SK-N-SH treated with all-trans-retinoic acid at 6 μM for 48 hours (cell line): ENCODE measurements around the gene CNTFR.

Source experiments
- ATAC-seq: fragments of 200-7000 bp; cut with Tn5 transposase; 3 replicates; pipeline ENCODE4 v1.9.1; 2020; ENCODE audit warnings: mild to moderate bottlenecking, moderate library complexity
- ARNTL ChIP-seq: fragments of 450-650 bp; formaldehyde crosslinking; IDR thresholded peaks from 2 replicates; pipeline ENCODE4 v1.5.0; 2020; ENCODE audit warnings: low read depth, mild to moderate bottlenecking, moderate library complexity, borderline replicate concordance
- CREB5 ChIP-seq: fragments of 250-450 bp; sonication (Bioruptor Pico); IDR thresholded peaks from 2 replicates; pipeline ENCODE4 v1.5.1; 2020; ENCODE audit warnings: low read depth, mild to moderate bottlenecking, moderate library complexity
- CSDC2 ChIP-seq: fragments of 250-450 bp; sonication (Bioruptor Pico); IDR thresholded peaks from 2 replicates; pipeline ENCODE4 v1.5.0; 2020; ENCODE audit warnings: mild to moderate bottlenecking, moderate library complexity
- ESRRG ChIP-seq: fragments of 250-450 bp; sonication (Bioruptor Pico); IDR thresholded peaks from 2 replicates; pipeline ENCODE4 v1.6.1; 2021; ENCODE audit warnings: mild to moderate bottlenecking
- GLIS3 ChIP-seq: fragments of 250-450 bp; sonication (Bioruptor Pico); IDR thresholded peaks from 2 replicates; pipeline ENCODE4 v1.5.0; 2020; ENCODE audit warnings: mild to moderate bottlenecking, moderate library complexity
- OSR1 ChIP-seq: fragments of 250-450 bp; sonication (Bioruptor Pico); IDR thresholded peaks from 2 replicates; pipeline ENCODE4 v1.8.0; 2022; ENCODE audit warnings: moderate library complexity, mild to moderate bottlenecking, inconsistent platforms
- PATZ1 ChIP-seq: fragments of 250-450 bp; sonication (Bioruptor Pico); IDR thresholded peaks from 2 replicates; pipeline ENCODE4 v1.8.0; 2020; ENCODE audit warnings: mild to moderate bottlenecking, moderate library complexity, borderline replicate concordance
- PPARA ChIP-seq: fragments of 250-450 bp; sonication (Bioruptor Pico); IDR thresholded peaks from 2 replicates; pipeline ENCODE4 v1.5.0; 2020; ENCODE audit warnings: mild to moderate bottlenecking, borderline replicate concordance
- RARB ChIP-seq: fragments of 250-450 bp; sonication (Bioruptor Pico); IDR thresholded peaks from 2 replicates; pipeline ENCODE4 v1.8.0; 2021; ENCODE audit warnings: mild to moderate bottlenecking, moderate library complexity
- SNAI2 ChIP-seq: fragments of 250-450 bp; sonication (Bioruptor Pico); IDR thresholded peaks from 2 replicates; pipeline ENCODE4 v1.5.0; 2020; ENCODE audit warnings: mild to moderate bottlenecking, moderate library complexity
- TSHZ2 ChIP-seq: fragments of 250-450 bp; sonication (Bioruptor Pico); IDR thresholded peaks from 2 replicates; pipeline ENCODE4 v1.5.0; 2020; ENCODE audit warnings: mild to moderate bottlenecking, moderate library complexity
- ZC3H10 ChIP-seq: fragments of 250-450 bp; sonication (Bioruptor Pico); IDR thresholded peaks from 2 replicates; pipeline ENCODE4 v1.5.1; 2021; ENCODE audit warnings: mild to moderate bottlenecking, moderate library complexity
- ZFP30 ChIP-seq: fragments of 450-650 bp; formaldehyde crosslinking; IDR thresholded peaks from 2 replicates; pipeline ENCODE4 v1.5.0; 2022; ENCODE audit warnings: mild to moderate bottlenecking, moderate library complexity
- ZNF565 ChIP-seq: fragments of 450-650 bp; formaldehyde crosslinking; conservative IDR thresholded peaks from 2 replicates; pipeline ENCODE4 v1.5.0; 2020; ENCODE audit warnings: low read depth, mild to moderate bottlenecking, moderate library complexity
- ZNF70 ChIP-seq: fragments of 450-650 bp; formaldehyde crosslinking; IDR thresholded peaks from 2 replicates; pipeline ENCODE4 v1.5.0; 2020; ENCODE audit warnings: mild to moderate bottlenecking, moderate library complexity
- ZNF8 ChIP-seq: fragments of 450-650 bp; formaldehyde crosslinking; IDR thresholded peaks from 2 replicates; pipeline ENCODE4 v1.5.0; 2020; ENCODE audit warnings: mild to moderate bottlenecking, moderate library complexity
- TF ChIP-seq, protein P1 (sequence below): fragments of 250-450 bp; sonication (Bioruptor Pico); IDR thresholded peaks from 2 replicates; pipeline ENCODE4 v1.8.0; 2021; ENCODE audit warnings: low read depth, mild to moderate bottlenecking, moderate library complexity, borderline replicate concordance
- TF ChIP-seq, protein P2 (sequence below): fragments of 250-450 bp; sonication (Bioruptor Pico); IDR thresholded peaks from 2 replicates; pipeline ENCODE4 v1.5.1; 2021; ENCODE audit warnings: mild to moderate bottlenecking, moderate library complexity

Gene CNTFR

GRCh38 chr9:34502891-34503290, 86.6 kb downstream of the CNTFR start:
- no peak for ATAC-seq
- no peak for TF ChIP-seq ZNF8
- TF ChIP-seq ZNF565 (CRISPR knock-in tag), result no peak
- TF ChIP-seq ESRRG (CRISPR knock-in tag), result no peak
- TF ChIP-seq ZC3H10 (CRISPR knock-in tag), result no peak
- no peak for TF ChIP-seq OSR1 (CRISPR knock-in tag)
- no peak for TF ChIP-seq CSDC2 (CRISPR knock-in tag)
- no peak for TF ChIP-seq TSHZ2
- TF ChIP-seq, protein P1, sequence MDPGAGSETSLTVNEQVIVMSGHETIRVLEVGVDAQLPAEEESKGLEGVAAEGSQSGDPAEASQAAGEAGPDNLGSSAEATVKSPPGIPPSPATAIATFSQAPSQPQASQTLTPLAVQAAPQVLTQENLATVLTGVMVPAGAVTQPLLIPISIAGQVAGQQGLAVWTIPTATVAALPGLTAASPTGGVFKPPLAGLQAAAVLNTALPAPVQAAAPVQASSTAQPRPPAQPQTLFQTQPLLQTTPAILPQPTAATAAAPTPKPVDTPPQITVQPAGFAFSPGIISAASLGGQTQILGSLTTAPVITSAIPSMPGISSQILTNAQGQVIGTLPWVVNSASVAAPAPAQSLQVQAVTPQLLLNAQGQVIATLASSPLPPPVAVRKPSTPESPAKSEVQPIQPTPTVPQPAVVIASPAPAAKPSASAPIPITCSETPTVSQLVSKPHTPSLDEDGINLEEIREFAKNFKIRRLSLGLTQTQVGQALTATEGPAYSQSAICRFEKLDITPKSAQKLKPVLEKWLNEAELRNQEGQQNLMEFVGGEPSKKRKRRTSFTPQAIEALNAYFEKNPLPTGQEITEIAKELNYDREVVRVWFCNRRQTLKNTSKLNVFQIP (CRISPR knock-in tag), result no peak
- no peak for TF ChIP-seq RARB (CRISPR knock-in tag)
- TF ChIP-seq, protein P2, sequence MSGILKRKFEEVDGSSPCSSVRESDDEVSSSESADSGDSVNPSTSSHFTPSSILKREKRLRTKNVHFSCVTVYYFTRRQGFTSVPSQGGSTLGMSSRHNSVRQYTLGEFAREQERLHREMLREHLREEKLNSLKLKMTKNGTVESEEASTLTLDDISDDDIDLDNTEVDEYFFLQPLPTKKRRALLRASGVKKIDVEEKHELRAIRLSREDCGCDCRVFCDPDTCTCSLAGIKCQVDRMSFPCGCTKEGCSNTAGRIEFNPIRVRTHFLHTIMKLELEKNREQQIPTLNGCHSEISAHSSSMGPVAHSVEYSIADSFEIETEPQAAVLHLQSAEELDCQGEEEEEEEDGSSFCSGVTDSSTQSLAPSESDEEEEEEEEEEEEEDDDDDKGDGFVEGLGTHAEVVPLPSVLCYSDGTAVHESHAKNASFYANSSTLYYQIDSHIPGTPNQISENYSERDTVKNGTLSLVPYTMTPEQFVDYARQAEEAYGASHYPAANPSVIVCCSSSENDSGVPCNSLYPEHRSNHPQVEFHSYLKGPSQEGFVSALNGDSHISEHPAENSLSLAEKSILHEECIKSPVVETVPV (CRISPR knock-in tag), result no peak
- TF ChIP-seq ZNF70 (CRISPR knock-in tag), result no peak
- TF ChIP-seq ARNTL (CRISPR knock-in tag), result no peak
- TF ChIP-seq ZFP30 (CRISPR knock-in tag), result no peak
- no peak for TF ChIP-seq SNAI2 (CRISPR knock-in tag)

GRCh38 chr9:34502471-34502870, 87.1 kb downstream of the CNTFR start:
- TF ChIP-seq SNAI2 (CRISPR knock-in tag), result no peak
- no peak for TF ChIP-seq ZC3H10 (CRISPR knock-in tag)
- TF ChIP-seq, protein P2 (CRISPR knock-in tag), result no peak
- TF ChIP-seq ESRRG (CRISPR knock-in tag), result no peak
- no peak for ATAC-seq

DNA sequence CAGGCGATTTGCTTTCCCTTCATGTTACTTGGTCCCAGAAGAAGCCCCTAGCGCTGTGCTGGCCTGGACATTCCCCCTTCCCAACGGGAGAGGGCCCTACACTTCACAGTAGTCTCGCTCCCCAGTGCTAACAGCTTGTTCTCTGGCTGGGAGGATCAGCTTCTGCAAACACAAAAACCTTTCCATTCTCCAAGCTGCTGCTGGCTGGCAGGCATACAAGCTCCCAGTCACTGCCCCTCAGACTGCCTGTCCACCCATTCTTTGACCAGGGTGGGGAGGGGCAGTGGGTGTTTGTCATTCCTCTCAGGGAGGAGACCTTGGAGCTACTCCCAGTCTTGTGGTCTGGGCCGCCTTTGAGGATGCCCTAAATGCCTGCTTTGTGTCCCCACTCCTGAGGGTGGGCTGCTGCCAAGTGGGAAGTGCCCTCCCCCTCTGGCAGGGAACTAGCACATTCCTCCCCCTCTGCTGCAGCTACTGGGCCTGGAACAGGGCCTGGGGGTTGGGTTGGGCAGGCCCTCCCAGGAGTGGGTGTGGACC, 87.6 kb downstream of the CNTFR start:
- ATAC-seq, result peak; percentile 65
- TF ChIP-seq, protein P1 (CRISPR knock-in tag), result no peak
- TF ChIP-seq, protein P2 (CRISPR knock-in tag), result no peak
- TF ChIP-seq ESRRG (CRISPR knock-in tag) (no peak), PPARA (CRISPR knock-in tag) (no peak), PATZ1 (no peak), SNAI2 (CRISPR knock-in tag) (no peak), GLIS3 (no peak), ZNF70 (CRISPR knock-in tag) (no peak), CREB5 (no peak)
